Neural crest cell (in vitro differentiated cells): ENCODE data around the gene UPK1A. TPM values are rescaled to one million over a fixed set of nuclear protein-coding genes. Genes with fewer than 3 reads are reported as not detected.
A peak's percentile ranks its signal among the peaks of the same experiment; 100 is the strongest.
"Not testable (repeated sequence)": the region's sequence is repeated elsewhere in the genome, so short reads cannot be mapped to it uniquely, and the experiment has no call there.

Experiments
- DNase-seq: peaks from one replicate; pipeline ENCODE4 v3.0.0; 2021; ENCODE audit warnings: low read depth, mixed read lengths, low spot score
- H3K27ac Mint-ChIP-seq: one replicate; pipeline ENCODE4 v1.8.0; 2021; ENCODE audit warnings: mild to moderate bottlenecking, mixed read lengths; ENCODE audit not compliant: unreplicated experiment
- H3K27me3 Mint-ChIP-seq: 2 replicates; pipeline ENCODE4 v1.8.0; 2021; ENCODE audit warnings: low read depth, mild to moderate bottlenecking, mixed read lengths
- H3K36me3 Mint-ChIP-seq: 2 replicates; pipeline ENCODE4 v1.8.0; 2021; ENCODE audit warnings: low read depth, mild to moderate bottlenecking, mixed read lengths
- H3K4me1 Mint-ChIP-seq: 2 replicates; pipeline ENCODE4 v1.8.0; 2021; ENCODE audit warnings: mixed read lengths
- H3K4me3 Mint-ChIP-seq: one replicate; pipeline ENCODE4 v1.8.0; 2021; ENCODE audit warnings: mild to moderate bottlenecking, mixed read lengths
- H3K9me3 Mint-ChIP-seq: 2 replicates; pipeline ENCODE4 v1.8.0; 2021; ENCODE audit warnings: mixed read lengths
- CTCF ChIP-seq: fragments of 200-600 bp; sonication (generic); conservative IDR thresholded peaks from 2 replicates; pipeline ENCODE4 v1.5.0; 2021; ENCODE audit warnings: antibody characterized with exemption, mild to moderate bottlenecking
- total RNA-seq: library from RNA; stranded (reverse); gene quantifications from 2 replicates; pipeline ENCODE4 v1.2.1, GENCODE V29; 2021

The UPK1A gene
- total RNA-seq, 1 donor from 2014 or later, result not detected

GRCh38 chr19:35673121-35673804, 6.9 kb downstream of the UPK1A start:
- peaks cover 5% of the 10 kb centered on the region for H3K4me1 Mint-ChIP-seq

GRCh38 chr19:35675589-35676140, 9.3 kb downstream of the UPK1A start:
- Mint-ChIP-seq H3K27me3 (peaks cover 41% of the 10 kb centered on the region), H3K9me3 (no peaks in the 10 kb centered on the region), H3K27ac (no peak overlapping the region), H3K4me3 (no peak overlapping the region), H3K36me3 (no peaks in the 10 kb centered on the region), H3K4me1 (peaks cover 5% of the 10 kb centered on the region)
- TF ChIP-seq CTCF, result no peak
- DNase-seq, result no peak

More at GRCh38 chr19:35673121-35673804, 6.9 kb downstream of the UPK1A start:
- Mint-ChIP-seq H3K36me3 (no peaks in the 10 kb centered on the region), H3K27ac (no peak overlapping the region), H3K27me3 (peaks cover 56% of the 10 kb centered on the region), H3K4me3 (peak overlapping the region; percentile 33), H3K9me3 (no peaks in the 10 kb centered on the region)
- no peak for TF ChIP-seq CTCF
- DNase-seq, result peak; percentile 25

- Mint-ChIP-seq H3K4me3 (no peak overlapping the region), H3K4me1 (peaks cover 4% of the 10 kb centered on the region), H3K9me3 (no peaks in the 10 kb centered on the region), H3K36me3 (no peaks in the 10 kb centered on the region), H3K27ac (no peak overlapping the region), H3K27me3 (no peaks in the 10 kb centered on the region)
- no peak for TF ChIP-seq CTCF
- DNase-seq, result no peak
Observed at GRCh38 chr19:35689836-35690235, 23.5 kb downstream of the UPK1A start.

GRCh38 chr19:35691106-35691505, 24.8 kb downstream of the UPK1A start:
- H3K36me3 Mint-ChIP-seq, H3K9me3 Mint-ChIP-seq, H3K27ac Mint-ChIP-seq, H3K4me1 Mint-ChIP-seq, H3K27me3 Mint-ChIP-seq, DNase-seq, H3K4me3 Mint-ChIP-seq: not testable (repeated sequence)

- Mint-ChIP-seq H3K4me3 (no peak overlapping the region), H3K4me1 (peaks cover 4% of the 10 kb centered on the region), H3K36me3 (no peaks in the 10 kb centered on the region), H3K27me3 (no peaks in the 10 kb centered on the region), H3K27ac (no peak overlapping the region), H3K9me3 (no peaks in the 10 kb centered on the region)
- no peak for TF ChIP-seq CTCF
- no peak for DNase-seq
Observed at GRCh38 chr19:35692010-35692409, 25.7 kb downstream of the UPK1A start.

GRCh38 chr19:35693422-35693821, 27.1 kb downstream of the UPK1A start:
- no peaks in the 10 kb centered on the region for H3K36me3 Mint-ChIP-seq
- H3K4me3 Mint-ChIP-seq, result no peak overlapping the region
- no peak for TF ChIP-seq CTCF
- DNase-seq, result no peak
- H3K9me3 Mint-ChIP-seq, result no peaks in the 10 kb centered on the region
- H3K4me1 Mint-ChIP-seq, result peaks cover 4% of the 10 kb centered on the region
- H3K27me3 Mint-ChIP-seq, result no peaks in the 10 kb centered on the region
- H3K27ac Mint-ChIP-seq, result no peak overlapping the region
